ENCODE measurements around the gene HSD3B7.
"Not testable (repeated sequence)": the region's sequence is repeated elsewhere in the genome, so short reads cannot be mapped to it uniquely, and the experiment has no call there.

The HSD3B7 gene

DNA sequence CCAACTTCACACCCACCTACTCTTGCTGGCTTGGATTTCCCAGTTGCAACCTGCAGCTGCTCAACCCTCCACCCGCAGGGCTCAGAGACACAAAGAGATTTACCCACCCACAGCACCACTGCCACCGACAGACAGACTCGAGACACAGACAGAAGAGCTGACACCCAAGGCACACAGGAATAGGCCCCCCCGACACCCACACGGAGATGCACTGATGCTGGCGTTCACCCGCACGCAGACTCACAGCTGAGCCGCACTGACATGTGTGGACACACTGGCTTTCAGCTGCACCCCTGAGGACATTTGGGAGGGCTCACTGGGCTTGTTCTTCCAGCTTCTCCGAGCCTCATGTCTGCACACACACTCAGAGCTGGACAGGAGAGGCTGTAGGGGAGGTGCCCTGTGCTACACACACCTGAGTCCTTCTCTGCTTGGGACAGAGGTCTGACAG is 17.3 kb downstream of the HSD3B7 start:
- DNase-seq: no peak

DNA sequence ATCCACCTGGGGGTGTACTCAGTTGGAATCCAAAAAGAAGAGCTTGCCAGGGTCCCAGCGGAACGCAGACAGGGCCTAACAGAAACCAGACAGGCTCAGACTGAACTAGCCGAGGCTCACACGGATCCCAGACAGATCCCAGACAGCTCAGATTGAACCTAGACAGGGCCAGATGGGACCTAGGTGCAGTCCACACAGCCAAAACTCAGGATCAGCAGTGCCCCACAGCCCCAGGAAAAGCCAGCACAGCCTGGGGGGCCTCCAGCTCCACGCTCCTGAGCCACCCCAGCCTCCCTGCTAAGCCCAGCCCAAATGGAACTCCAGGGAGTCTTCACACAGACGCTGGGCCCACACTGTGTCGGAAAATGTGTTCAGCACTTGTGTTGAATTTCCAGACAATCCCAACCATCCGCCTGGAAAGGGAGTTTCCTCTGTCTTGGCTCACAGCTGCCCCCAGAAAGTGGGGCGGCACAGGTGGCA is 17.9 kb downstream of the HSD3B7 start:
- DNase-seq: no peak

DNA sequence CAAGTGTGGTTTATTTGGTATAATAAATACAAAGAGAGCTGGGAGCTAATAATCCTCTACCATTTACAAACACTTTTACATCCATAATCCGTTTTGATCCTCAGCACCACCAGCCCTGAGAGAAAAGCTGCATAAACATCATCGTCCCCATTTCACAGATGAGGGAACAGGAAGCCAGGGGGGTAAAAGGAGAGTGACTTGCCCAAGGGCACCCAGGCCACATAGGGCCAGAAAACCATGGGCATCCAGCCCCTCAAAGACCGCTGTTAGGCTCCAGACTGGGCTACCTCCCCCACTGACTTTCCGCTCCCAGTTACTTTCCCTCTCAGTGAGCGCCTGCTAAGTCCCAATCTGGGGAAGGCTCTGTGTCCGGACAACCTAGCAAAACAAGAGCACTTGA is 18.7 kb downstream of the HSD3B7 start:
- no peak for DNase-seq

DNA sequence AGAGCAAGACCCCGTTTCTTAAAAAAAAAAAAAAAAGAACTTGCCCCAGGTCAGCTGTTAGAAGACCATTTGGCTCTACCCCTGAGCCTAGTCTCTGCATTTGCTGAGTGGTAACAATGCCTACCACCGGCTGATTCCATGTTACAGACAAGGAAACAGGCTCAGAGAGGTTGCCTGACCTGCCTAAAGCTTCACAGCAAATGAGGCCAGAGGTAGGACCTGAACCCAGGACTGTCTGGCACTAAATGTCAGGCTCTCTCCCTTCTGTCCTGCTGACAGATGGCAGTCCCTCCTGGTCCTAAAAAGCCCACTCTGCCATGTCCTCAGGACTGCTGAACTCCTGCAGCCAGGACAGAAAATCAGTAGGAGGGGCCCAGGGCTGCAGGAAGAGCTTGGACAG is 19.7 kb downstream of the HSD3B7 start:
- no peak for DNase-seq

DNA sequence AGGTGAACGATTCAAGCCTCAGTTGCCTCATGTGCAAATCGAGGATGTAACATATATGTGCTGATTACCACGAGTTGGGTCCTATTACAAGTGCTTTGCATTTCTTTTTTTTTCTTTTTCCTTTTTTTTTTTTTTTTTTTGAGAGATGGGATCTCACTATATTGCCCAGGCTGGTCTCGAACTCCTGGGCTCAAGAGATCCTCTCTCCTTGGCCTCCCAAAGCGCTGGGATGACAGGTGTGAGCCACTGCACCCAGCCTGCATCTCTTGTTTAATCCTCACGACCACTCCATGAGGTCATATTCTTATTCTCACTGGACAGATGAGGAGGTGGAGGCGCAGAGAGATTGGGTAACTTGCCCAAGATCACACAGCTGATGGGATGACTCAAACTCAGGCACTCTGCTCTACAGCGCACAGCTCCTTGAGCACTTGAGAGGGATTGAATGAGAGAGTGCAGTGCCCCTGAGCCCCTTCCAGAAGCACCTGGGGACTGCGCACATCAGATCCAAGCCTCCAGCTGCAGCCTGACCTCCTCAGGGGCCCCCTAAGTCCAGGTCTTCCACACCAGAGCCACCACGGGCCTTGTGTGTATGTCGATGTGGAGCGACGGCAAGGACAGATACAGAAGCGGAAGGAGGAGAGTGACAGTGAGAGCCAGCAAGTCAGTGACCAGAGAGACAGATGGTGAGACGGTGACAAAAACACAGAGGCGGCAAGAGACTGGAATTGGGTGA is 20.5 kb downstream of the HSD3B7 start:
- DNase-seq: no peak

DNA sequence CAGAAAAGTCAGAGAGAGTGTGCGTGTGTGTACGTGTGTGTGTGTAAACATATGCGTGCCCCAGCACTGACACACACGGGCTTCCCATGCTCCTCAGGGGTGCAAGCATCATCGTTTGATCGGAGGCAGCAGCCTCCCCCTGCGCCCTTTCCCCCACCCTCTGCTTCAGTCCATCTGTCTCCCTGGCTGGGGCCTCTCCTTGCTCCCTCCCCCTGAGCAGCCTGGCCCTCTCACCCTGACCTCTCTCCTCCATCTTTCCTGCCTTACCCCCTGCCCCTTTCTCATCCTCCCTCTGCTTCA is 21.0 kb downstream of the HSD3B7 start:
- no peak for DNase-seq

DNA sequence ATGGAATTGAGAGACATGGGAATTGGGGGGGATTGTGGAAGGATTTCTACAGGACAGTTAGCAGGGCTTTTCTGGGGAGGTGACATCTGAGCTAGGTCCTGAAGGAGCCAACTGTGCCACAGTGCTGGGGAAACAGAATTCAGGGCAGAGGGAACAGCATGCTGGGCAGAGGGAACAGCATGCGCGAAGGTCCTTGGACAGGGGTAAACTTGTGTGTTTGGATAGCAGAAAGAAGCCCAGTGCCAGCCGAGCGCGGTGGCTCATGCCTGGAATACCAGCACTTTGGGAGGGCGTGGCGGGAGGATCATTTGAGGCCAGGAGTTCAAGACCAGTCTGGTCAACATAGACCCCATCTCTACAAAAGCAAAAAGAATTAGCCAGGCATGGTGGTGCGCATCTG is 21.6 kb downstream of the HSD3B7 start:
- no peak for DNase-seq

DNA sequence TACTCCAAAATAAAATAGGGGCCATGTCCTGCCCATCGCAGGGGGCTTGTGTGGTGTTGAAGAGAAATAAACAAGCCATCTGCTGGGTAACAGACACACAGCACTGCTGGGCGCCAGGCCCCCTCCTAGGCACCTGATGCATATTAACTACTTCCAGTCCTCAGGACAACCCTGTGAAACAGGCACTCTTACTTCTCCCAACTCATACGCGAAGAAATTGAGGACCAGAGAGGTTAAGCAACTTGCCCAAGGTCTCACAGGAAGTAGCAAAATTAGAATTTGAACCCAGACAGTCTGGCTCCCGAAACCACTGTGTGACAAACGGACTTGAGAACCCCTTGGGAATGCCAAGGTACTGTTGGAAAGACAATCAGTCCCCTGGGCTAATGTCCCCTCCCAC is 22.7 kb downstream of the HSD3B7 start:
- no peak for DNase-seq

DNA sequence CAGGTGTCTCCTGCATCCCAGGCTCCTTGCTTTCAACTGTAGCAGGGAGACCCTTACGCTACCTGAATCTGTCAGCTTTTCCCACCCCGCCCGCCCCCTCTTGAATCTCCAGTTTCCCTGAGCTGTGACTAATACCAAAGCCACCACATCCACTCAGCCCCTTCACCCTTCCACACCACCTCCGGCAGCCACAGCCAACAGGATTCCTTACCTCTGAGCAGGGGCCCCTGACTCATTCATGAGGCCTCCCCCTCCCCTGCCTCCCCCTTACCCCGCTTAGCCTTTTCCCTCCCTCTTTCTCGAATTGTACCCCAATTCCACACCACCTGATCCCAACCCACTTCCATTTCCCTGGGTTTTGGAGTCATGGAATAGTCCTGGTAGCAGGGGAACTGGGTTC is 23.1 kb downstream of the HSD3B7 start:
- DNase-seq: no peak

DNA sequence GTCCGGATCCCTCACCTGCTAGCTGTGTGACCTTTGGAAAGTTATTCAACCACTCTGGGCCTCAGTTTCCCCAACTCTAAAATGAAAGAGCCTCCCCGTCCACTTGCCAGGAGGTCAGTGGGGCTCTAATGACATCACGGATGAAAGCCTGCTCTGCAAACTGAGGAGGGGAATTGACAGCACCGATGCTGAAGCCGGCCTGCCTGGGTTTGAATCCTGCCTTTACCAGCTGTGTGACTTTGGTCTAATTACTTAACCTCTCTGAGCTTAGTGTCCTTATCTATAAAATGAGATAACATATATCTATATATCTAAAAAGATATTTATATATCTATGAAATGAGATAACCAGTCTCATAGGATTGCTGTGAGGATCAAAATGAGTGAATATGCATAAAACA is 23.5 kb downstream of the HSD3B7 start:
- DNase-seq: no peak

DNA sequence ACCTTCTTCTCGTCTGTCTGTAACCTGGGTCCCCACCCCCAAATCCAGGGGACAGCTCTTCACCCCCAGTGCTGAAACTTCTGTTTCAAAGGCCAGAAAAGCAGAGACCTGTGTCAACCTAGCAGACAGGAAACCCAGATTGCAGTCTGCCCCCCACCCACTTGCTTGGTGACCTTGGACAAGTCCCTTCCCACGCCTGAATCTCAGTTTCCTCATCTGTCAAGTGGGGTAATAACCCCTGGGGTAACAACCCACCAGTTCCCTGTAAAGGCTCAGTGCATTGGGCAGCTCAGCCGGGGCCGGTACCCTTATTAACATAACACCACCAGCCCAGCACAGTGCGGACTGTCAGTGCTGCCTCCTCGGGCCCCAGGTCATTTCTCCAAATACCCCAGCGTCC is 24.1 kb downstream of the HSD3B7 start:
- no peak for DNase-seq

DNA sequence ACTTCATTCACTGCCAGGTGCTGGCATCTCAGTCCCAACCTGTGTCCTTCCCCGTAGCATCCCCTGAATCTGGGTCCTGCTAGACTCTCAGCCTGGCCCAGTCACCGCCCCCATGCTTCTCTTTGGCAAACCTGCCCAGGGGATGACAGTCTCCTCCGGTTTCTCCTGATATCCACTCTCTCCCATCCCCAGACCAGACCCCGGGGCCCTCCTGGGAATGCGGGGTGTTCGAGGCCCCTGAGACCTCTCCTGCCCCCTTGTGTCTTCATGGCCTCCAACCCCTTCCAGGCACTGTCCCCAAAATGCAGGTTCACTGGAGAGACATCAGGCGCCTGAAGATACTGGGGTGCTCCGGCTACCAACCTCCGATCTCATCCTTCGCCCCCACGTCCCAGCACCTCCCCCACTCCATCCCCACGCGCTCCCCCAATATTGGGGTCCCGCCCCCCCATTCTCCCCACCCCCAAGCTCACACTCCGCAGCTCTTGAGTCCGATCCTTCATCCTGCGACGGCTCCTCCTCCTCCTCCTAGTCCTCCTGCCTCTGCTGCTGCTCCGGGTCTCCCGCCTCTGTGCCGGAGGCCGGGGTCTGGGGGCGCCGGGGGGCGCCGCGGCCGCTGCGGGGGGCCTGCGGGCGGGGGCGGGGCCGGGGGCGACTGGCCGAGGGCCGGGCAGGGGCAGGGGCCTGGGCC is 25.0 kb downstream of the HSD3B7 start:
- DNase-seq: no peak

DNA sequence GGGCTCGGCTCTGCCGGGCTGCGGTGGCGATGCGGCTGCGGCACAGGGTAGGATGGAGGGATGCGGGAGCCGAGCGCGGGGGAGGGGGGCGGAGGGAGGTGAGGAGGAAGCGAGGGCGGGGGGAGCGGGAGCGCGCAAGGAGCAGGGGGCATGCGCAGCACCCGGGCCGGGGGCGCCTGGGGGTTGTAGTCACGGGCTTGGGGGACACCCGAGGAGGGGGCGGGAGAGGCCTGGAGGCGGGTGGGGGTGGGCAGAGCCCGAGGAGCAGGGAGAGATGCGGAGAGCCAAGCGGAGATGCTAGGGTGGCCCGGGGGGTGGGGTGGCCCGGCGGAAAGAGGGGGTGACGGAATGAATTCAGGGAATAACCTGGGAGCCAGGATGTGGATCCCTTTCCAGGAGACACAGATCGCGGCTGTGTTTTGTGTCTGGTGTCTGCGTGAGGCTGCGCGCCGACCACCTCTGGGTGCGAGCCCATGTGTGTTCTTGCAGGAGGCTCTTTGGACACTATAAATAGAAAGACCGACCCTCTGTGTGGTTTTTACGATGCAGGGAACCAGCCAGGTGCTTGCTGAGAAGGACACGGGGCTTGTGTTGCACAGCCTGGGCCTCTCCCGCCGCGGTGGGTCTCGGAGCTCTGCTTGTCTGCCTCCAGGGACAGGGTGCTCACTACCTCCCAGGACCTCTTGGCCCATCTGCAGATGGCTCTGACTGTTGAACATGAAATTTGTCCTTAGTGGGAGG is 25.7 kb downstream of the HSD3B7 start, which contains the start of gene STX1B:
TSS of gene STX1B (minus strand) at position 54 of the 741 bp plus-strand sequence. CDS start 242 bp downstream, outside the sequence.
- DNase-seq: peak; percentile 59

DNA sequence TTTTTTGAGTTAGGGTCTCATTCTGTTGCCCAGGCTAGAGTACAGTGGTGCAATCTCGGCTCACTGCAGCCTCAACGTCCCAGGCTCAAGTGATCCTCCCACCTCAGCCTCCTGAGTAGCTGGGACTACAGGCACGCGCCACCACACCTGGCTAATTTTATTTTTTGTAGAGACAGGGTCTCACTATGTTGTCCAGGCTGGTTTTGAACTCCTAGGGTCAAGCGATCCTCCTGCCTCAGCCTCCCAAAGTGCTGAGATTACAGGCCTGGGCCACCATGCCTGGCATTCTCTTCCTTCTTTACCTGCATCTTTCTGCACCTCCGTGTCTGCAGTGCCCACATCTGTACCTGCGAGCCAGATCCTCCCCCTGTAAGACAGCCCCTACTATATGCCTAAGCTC is 26.8 kb downstream of the HSD3B7 start:
- not testable (repeated sequence) for DNase-seq

DNA sequence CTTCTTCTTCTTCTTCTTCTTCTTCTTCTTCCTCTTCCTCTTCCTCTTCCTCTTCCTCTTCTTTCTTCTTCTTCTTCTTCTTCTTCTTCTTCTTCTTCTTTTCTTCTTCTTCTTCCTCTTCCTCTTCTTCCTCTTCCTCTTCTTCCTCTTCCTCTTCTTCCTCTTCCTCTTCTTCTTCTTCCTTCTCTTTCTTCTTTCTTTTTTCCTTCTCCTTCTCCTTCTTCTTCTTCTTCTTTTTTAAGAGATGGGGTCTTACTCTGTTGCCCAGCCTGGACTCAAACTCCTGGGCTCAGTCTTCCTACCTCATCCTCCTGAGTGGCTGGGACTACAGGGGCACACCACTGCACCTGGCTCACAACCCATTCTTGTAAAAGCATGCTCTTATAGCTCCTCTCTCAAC is 28.3 kb downstream of the HSD3B7 start:
- DNase-seq: not testable (repeated sequence)

DNA sequence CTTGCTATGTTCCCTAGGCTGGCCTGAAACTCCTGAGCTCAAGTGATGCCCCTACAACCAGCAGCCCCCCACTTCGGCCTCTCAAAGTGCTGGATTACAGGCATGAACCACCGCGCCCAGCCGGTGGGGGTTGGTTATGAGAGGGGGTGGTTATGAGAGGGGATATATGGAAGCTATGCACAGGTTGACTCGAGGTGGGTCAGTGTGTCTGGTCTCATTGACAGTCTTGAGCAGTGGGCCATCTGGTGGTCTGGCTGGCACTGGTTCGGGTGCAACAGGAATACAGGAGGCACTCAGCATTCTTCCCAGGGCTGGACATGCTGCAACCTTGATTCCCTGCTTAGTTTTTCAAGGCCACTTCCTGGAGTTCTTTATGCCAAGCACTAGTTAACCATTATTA is 31.0 kb downstream of the HSD3B7 start:
- DNase-seq: no peak

DNA sequence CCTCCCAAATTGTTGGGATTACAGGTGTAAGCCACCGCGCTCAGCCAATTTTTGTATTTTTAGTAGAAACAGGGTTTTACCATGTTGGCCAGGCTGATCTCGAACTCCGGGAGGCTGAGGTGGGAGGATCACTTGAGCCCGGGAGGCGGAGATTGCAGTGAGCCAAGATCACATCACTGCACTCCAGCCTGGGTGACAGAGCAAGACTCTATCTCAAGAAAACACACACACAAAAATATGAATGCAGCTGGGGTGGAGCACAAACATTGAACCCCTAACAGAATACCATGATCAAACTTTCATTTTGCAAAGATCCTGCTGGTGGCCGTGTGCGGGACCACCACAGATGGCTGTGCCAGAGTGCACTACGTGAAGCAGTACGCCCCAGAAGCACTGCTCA is 32.7 kb downstream of the HSD3B7 start:
- not testable (repeated sequence) for DNase-seq

DNA sequence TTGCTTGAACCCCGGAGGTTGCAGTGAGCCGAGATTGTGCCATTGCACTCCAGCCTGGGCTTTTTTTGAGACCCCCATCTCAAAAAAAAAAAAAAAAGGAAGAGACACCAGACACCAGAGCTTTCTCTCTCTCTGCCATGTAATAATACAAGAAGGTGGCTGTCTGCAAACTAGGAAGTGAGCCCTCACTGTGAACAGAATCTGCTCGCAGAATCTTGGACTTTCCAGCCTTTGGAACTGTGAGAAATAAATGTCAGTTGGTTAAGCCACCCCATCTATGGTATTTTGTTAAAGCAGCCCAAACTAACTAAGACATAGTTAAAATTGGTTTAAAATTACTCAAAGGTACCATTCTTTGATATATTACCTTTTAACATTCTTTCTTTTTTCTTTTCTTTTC is 35.5 kb downstream of the HSD3B7 start:
- no peak for DNase-seq

DNA sequence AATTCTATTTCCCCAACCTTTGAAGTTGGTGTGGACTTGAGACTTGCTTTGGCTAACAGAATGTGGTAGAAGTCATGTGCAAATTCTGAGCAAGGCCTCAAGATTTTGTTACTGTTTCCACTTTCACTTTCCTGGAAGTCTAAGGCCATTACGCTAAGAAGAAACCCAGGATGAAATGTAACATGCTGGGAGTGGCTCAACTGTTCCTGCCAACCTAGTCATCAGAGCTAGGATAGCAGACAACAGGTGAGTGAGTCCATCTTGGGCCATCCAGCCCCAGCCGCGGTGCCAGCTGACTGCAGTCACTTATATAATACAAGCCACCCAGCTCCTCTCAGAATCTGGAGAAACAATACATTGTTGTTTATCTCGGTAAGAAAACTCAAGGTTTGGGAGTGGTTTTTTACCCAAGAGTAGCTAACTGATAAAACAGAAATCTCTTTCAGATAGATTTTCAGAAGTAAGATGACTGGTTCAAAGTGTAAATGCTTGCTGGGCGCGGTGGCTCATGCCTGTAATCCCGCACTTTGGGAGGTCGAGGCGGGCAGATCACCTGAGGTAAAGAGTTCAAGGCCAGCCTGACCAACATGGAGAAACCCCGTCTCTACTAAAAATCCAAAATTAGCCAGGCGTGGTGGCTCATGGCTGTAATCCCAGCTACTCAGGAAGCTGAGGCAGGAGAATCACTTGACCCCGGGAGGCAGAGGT is 37.7 kb downstream of the HSD3B7 start:
- DNase-seq: no peak

DNA sequence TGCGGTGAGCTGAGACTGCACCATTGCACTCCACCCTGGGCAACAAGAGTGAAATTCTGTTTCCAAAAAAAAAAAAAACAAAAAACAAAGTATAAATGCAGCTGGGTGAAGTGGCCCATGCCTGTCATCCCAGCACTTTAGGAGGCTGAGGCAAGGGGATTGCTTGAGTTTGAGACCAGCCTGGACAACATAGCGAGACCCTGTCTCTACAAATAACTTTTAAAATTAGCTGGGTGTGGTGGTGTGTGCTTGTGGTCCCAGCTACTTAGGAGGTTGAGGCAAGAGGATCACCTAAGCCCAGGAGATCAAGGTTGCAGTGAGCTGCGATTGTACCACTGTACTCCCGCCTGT is 38.2 kb downstream of the HSD3B7 start:
- no peak for DNase-seq

DNA sequence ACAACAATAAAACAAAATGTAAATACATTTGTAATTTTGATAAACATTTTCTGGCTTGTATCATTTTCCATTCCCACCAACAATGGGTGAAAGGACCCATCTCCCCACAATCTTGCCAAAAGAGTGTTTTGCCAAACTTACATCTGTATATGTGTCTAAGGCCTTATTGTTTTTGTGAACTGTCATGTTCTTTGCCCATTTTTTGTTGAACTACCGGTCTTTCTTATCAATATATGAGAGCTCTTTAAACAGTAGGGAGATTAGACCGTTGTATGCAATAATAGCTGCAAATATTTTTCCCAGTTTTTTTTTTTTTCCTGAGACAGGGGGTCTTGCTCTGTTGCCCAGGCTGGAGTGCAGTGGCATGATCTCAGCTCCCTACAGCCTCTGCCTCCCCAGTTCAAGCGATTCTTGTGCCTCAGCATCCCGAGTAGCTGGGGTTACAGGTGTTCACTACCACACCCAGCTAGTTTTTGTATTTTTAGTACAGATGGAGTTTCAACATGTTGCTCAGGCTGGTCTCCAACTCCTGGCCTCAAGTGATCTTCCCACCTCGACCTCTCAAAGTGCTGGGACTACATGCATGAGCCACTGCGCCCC is 38.7 kb downstream of the HSD3B7 start:
- DNase-seq: no peak

DNA sequence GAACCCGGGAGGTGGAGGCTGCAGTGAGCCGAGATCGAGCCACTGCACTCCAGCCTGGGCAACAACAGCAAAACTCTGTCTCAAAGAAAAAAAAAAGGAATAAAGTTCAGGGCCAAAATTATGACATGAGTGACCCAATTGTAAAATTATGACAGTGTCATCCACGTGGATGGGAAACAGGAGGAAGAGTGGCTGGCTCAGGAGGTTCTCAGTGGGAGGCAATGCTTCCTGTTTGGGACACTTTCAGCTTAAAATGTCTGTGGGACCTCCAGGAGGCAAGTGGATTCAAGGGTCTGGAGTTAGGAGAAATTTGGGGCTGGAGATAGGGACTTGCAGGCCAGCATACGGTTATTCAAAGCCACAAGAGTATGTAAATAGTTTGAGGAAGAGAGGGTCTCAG is 40.3 kb downstream of the HSD3B7 start:
- no peak for DNase-seq

DNA sequence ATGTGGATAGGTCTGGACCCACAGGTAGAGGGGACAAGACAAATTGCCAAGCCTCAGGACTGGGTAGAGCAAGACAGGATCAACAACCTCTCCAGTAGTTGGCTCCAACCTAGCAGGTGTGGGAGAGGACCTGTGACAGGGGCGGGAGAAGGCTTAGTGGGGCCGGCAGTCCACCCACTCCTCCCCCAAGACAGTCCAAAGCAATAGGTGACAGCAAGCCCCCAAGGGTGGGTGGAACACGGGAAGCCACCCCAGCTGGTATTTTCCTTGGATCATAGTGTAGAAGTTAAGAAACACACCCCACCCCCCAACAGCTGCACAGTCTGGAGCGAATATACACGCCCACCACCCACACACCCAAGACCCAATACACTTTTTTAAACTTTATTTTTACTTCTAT is 44.3 kb downstream of the HSD3B7 start:
- DNase-seq: no peak
